Prostate gland (tissue), 2 donors: ENCODE measurements around the gene TPD52L2.

ENCODE experiments used
- POLR2A ChIP-seq: fragments of 450-650 bp; IDR thresholded peaks from one replicate; pipeline ENCODE4 v1.6.1; 2016; ENCODE audit warnings: antibody characterized with exemption, mild to moderate bottlenecking
- TF ChIP-seq, protein P1 (sequence below), 4 experiments: fragments of 200-600 bp in 2 of 4; fragments of 450-650 bp in 2 of 4; sonication (generic) in 2 of 4; IDR thresholded peaks; 1 replicate in 3 of 4; 2 replicates in 1 of 4; pipeline ENCODE4 v1.5.1; 2016 to 2019; ENCODE audit warnings: antibody characterized with exemption in 4 of 4, mild to moderate bottlenecking in 2 of 4, moderate library complexity in 2 of 4

DNA sequence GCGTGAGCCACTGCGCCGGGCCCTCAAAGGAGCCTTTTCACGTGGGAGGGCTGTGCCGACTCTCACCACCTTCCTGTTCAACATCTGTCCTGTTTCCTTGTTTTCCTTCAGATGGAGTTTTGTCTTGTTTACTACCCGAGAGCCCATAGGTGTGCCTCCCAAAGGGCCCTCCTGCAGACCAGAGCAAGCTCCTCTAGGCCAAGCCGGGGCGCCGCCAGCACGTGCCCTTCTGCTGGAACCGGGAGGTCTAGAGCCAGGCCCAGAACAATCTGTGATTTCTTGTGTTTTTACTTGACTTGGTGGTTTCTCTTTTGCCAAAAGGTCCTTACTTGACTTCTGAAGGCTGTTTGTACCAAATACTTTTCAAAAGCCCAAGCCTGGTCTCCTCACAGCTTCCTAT, 21.9 kb downstream of the TPD52L2 start:
- TF ChIP-seq, protein P1, sequence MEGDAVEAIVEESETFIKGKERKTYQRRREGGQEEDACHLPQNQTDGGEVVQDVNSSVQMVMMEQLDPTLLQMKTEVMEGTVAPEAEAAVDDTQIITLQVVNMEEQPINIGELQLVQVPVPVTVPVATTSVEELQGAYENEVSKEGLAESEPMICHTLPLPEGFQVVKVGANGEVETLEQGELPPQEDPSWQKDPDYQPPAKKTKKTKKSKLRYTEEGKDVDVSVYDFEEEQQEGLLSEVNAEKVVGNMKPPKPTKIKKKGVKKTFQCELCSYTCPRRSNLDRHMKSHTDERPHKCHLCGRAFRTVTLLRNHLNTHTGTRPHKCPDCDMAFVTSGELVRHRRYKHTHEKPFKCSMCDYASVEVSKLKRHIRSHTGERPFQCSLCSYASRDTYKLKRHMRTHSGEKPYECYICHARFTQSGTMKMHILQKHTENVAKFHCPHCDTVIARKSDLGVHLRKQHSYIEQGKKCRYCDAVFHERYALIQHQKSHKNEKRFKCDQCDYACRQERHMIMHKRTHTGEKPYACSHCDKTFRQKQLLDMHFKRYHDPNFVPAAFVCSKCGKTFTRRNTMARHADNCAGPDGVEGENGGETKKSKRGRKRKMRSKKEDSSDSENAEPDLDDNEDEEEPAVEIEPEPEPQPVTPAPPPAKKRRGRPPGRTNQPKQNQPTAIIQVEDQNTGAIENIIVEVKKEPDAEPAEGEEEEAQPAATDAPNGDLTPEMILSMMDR (IDR thresholded peaks at IDR 0.05): no peak
- TF ChIP-seq POLR2A: no peak
